Hepatocyte (in vitro differentiated cells): ENCODE results near the gene OVOL2.

ENCODE experiments used
- CTCF ChIP-seq: fragments of 200-600 bp; sonication (generic); IDR thresholded peaks from 2 replicates; pipeline ENCODE4 v1.5.1; 2016; ENCODE audit warnings: antibody characterized with exemption, mild to moderate bottlenecking; ENCODE audit not compliant: poor library complexity
- EZH2 ChIP-seq: fragments of 200-600 bp; sonication (generic); IDR thresholded peaks from 2 replicates; pipeline ENCODE4 v1.6.1; 2016; ENCODE audit warnings: antibody characterized with exemption, mild to moderate bottlenecking, borderline replicate concordance
- EZH2phosphoT487 ChIP-seq: fragments of 200-600 bp; sonication (generic); IDR thresholded peaks from one replicate; pipeline ENCODE4 v1.6.1; 2018; ENCODE audit warnings: antibody characterized with exemption, mild to moderate bottlenecking, low read depth, moderate library complexity; ENCODE audit not compliant: unreplicated experiment, severe bottlenecking

DNA sequence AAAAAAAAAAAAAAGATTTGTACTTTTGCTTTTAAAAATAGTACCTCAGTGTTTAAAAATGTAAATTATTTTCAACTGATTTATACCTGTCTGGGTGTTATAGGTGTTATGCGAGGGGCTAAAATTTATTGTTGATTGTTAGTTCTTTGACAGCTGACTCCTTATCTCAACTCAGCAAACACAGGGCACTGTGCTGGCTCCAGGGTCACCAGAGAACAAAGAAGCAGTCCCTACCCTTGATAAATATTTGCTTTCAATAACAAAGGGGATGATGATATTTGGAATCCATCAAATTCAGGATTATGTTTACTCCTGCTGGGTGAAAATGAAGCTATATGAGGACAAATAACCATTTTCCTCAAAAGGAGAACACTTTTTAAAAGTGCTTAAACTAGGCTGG, 45.8 kb upstream of the OVOL2 start:
- no peak for TF ChIP-seq CTCF
- TF ChIP-seq EZH2, result no peak
- no peak for TF ChIP-seq EZH2phosphoT487
